ENCODE measurements around the gene DENND2D.

DENND2D gene

DNA sequence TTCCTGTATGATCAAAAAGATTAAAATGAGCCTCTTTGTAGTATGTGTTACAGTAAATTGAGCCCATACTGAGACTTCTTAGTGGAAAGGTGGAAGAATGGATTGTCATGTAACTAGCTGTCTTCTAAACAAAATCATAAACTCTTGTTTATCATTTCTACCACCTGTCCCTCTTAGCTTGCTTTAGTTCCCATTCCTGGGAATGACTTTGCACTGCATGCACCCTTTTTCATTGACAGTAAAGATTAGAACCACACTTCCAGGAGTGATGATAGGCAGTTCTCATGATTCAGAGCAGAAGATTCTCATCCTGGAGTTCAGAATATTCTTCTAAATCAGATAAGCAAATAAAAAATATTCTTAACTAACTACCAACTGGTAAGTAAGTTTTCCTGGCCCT lies 28.0 kb downstream of the DENND2D start:
- peaks cover 42% of the 10 kb centered on the region for H3K36me3 Mint-ChIP-seq (ENCODE audit: low read depth)
- TF ChIP-seq, protein P1, sequence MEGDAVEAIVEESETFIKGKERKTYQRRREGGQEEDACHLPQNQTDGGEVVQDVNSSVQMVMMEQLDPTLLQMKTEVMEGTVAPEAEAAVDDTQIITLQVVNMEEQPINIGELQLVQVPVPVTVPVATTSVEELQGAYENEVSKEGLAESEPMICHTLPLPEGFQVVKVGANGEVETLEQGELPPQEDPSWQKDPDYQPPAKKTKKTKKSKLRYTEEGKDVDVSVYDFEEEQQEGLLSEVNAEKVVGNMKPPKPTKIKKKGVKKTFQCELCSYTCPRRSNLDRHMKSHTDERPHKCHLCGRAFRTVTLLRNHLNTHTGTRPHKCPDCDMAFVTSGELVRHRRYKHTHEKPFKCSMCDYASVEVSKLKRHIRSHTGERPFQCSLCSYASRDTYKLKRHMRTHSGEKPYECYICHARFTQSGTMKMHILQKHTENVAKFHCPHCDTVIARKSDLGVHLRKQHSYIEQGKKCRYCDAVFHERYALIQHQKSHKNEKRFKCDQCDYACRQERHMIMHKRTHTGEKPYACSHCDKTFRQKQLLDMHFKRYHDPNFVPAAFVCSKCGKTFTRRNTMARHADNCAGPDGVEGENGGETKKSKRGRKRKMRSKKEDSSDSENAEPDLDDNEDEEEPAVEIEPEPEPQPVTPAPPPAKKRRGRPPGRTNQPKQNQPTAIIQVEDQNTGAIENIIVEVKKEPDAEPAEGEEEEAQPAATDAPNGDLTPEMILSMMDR (IDR thresholded peaks at IDR 0.05; ENCODE audit: unreplicated experiment in 3 of 3) = no peak
- no peak overlapping the region for H3K27ac Mint-ChIP-seq
- H3K9me3 Mint-ChIP-seq = no peaks in the 10 kb centered on the region
- no peaks in the 10 kb centered on the region for H3K27me3 Mint-ChIP-seq (ENCODE audit: low read depth)
- H3K4me3 Mint-ChIP-seq = no peak overlapping the region
- H3K4me1 Mint-ChIP-seq = no peaks in the 10 kb centered on the region

- TF ChIP-seq, protein P1 (IDR thresholded peaks at IDR 0.05; ENCODE audit: unreplicated experiment in 3 of 3) = no peak
- Mint-ChIP-seq H3K4me3 (no peak overlapping the region), H3K27ac (no peak overlapping the region), H3K4me1 (peaks cover 5% of the 10 kb centered on the region), H3K36me3 (ENCODE audit: low read depth) (peaks cover 42% of the 10 kb centered on the region), H3K27me3 (ENCODE audit: low read depth) (no peaks in the 10 kb centered on the region), H3K9me3 (no peaks in the 10 kb centered on the region)
Observed at GRCh38 chr1:111164151-111164550, 36.3 kb downstream of the DENND2D start.

DNA sequence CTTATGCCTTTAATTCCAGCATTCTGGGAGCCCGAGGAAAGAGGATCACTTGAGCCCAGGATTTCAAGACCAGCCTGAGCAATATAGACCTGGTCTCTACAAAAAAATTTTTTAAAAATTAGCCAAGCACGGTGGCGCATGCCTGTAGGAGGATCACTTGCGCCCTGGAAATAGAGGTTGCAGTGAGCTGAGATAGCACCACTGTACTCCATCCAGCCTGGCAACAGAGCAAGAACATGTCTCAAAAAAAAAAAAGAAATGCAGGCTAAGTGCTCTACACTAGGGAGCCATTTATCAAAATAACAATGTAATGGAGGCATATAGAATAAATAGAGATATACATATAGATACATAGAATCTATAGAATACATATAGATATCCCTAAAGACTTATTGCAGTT lies 37.1 kb downstream of the DENND2D start:
- Mint-ChIP-seq H3K36me3 (ENCODE audit: low read depth) (peaks cover 37% of the 10 kb centered on the region), H3K27me3 (ENCODE audit: low read depth) (no peaks in the 10 kb centered on the region), H3K4me1 (peaks cover 5% of the 10 kb centered on the region), H3K27ac (no peak overlapping the region), H3K4me3 (no peak overlapping the region), H3K9me3 (no peaks in the 10 kb centered on the region)
- TF ChIP-seq, protein P1 (IDR thresholded peaks at IDR 0.05; ENCODE audit: unreplicated experiment in 3 of 3) = no peak

DNA sequence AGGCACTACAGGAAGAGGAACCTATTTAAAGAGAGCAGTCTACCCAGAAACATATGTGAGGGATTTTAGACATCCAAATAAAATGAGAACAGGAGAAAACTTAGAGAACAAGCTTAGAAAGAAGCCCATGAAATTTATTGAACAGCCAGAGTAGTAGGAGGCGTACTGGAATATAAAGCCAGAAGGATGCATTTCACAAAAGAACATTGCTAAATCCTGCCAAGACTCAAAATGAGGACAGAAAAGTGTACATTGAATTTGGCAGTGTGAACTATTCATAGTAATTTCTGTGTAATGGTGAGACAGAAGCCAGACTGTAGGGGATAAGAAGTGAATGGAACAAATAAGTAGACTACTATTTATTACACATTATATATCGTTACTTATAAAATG lies 38.0 kb downstream of the DENND2D start:
- H3K36me3 Mint-ChIP-seq (ENCODE audit: low read depth) = peaks cover 34% of the 10 kb centered on the region
- TF ChIP-seq, protein P1 (IDR thresholded peaks at IDR 0.05; ENCODE audit: unreplicated experiment in 3 of 3) = no peak
- no peak overlapping the region for H3K27ac Mint-ChIP-seq
- H3K4me1 Mint-ChIP-seq = peaks cover 5% of the 10 kb centered on the region
- H3K4me3 Mint-ChIP-seq = no peak overlapping the region
- H3K27me3 Mint-ChIP-seq (ENCODE audit: low read depth) = no peaks in the 10 kb centered on the region
- H3K9me3 Mint-ChIP-seq = no peaks in the 10 kb centered on the region

- Mint-ChIP-seq H3K27ac (peak overlapping the region in 1 of 3 experiments; percentile 4), H3K4me3 (no peak overlapping the region), H3K27me3 (ENCODE audit: low read depth) (no peaks in the 10 kb centered on the region), H3K36me3 (ENCODE audit: low read depth) (peaks cover 34% of the 10 kb centered on the region), H3K4me1 (peaks cover 5% of the 10 kb centered on the region), H3K9me3 (no peaks in the 10 kb centered on the region)
- TF ChIP-seq, protein P1 (IDR thresholded peaks at IDR 0.05; ENCODE audit: unreplicated experiment in 3 of 3) = no peak
Observed at GRCh38 chr1:111161843-111162487, 38.5 kb downstream of the DENND2D start.

DNA sequence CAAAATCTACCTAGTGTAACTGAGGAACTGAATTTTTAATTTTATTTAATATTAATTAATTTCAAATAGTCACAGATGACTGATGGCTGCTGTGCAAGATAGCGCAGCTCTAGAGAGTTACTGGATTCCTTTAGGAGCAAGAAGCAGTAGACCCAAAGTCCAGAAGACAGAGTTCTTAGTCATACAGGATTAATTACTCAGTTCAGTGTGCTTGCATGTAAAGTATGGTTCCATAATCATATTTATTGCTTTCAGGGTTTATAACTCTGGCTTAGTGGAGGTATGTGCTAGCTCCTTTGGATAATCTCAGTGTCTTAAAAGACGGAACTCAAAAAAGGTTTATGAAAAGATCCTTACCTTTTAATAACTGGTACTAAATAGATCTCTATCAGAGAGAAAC lies 43.0 kb downstream of the DENND2D start:
- Mint-ChIP-seq H3K9me3 (peaks cover 5% of the 10 kb centered on the region), H3K4me3 (no peak overlapping the region), H3K27ac (no peak overlapping the region), H3K36me3 (ENCODE audit: low read depth) (peaks cover 64% of the 10 kb centered on the region), H3K4me1 (peaks cover under 1% of the 10 kb centered on the region), H3K27me3 (ENCODE audit: low read depth) (no peaks in the 10 kb centered on the region)
- TF ChIP-seq, protein P1 (IDR thresholded peaks at IDR 0.05; ENCODE audit: unreplicated experiment in 3 of 3) = no peak

Measured in nephron (organoid).